CD4-positive, CD25-positive, alpha-beta regulatory T cell (primary cell): ENCODE data around the gene TWIST2. TPM values are rescaled to one million over a fixed set of nuclear protein-coding genes. Genes with fewer than 3 reads are reported as not detected.

Source experiments
- ATAC-seq, 2 donors: fragments of 150-1000 bp; cut with Tn5 transposase; one replicate each; pipeline ENCODE4 v1.10.0; 2021; ENCODE audit warnings: low read depth in 2 of 2, moderate number of reproducible peaks in 2 of 2, moderate library complexity in 1 of 2
- DNase-seq, 3 donors: peaks; one replicate each; pipeline versions ENCODE4 v3.0.0 to v3.0.0-alpha.2; 2012 to 2022; ENCODE audit warnings: mixed read lengths in 1 of 3
- H3K27ac ChIP-seq: one replicate; pipeline ENCODE4 v1.7.0; 2013; ENCODE audit warnings: mild to moderate bottlenecking, low read length; ENCODE audit not compliant: insufficient read depth, poor library complexity, severe bottlenecking
- H3K27me3 ChIP-seq: one replicate; pipeline ENCODE4 v1.7.0; 2013; ENCODE audit warnings: low read length; ENCODE audit not compliant: control insufficient read depth, insufficient read depth
- H3K36me3 ChIP-seq: one replicate; pipeline ENCODE4 v1.7.0; 2013; ENCODE audit warnings: mild to moderate bottlenecking, low read length, moderate library complexity; ENCODE audit not compliant: control insufficient read depth, insufficient read depth
- H3K4me1 ChIP-seq: 2 replicates; pipeline ENCODE4 v1.7.0; 2013; ENCODE audit warnings: mild to moderate bottlenecking, low read length; ENCODE audit not compliant: insufficient read depth, control insufficient read depth, poor library complexity, severe bottlenecking
- H3K4me3 ChIP-seq: one replicate; pipeline ENCODE4 v1.7.0; 2013; ENCODE audit warnings: low read depth, mild to moderate bottlenecking, low read length, moderate library complexity
- H3K9me3 ChIP-seq, 2 experiments: 1 replicate in 1 of 2; 2 replicates in 1 of 2; pipeline ENCODE4 v1.7.0; 2013; ENCODE audit warnings: low read length in 2 of 2, mild to moderate bottlenecking in 1 of 2, moderate library complexity in 1 of 2; ENCODE audit not compliant: control insufficient read depth in 2 of 2
- H3K27ac Mint-ChIP-seq, 3 donors: one replicate each; pipeline ENCODE4 v1.8.0; 2020 to 2022; ENCODE audit warnings: mild to moderate bottlenecking in 3 of 3, mixed read lengths in 3 of 3, moderate library complexity in 2 of 3
- H3K27me3 Mint-ChIP-seq: one replicate; pipeline ENCODE4 v1.8.0; 2022; ENCODE audit warnings: mild to moderate bottlenecking, mixed read lengths
- H3K36me3 Mint-ChIP-seq: one replicate; pipeline ENCODE4 v1.8.0; 2020; ENCODE audit warnings: mixed read lengths
- H3K4me1 Mint-ChIP-seq, 4 donors: one replicate each; pipeline ENCODE4 v1.8.0; 2020 to 2022; ENCODE audit warnings: mixed read lengths in 4 of 4, mild to moderate bottlenecking in 1 of 4
- H3K4me3 Mint-ChIP-seq, 4 donors: one replicate each; pipeline ENCODE4 v1.8.0; 2020 to 2022; ENCODE audit warnings: mild to moderate bottlenecking in 4 of 4, mixed read lengths in 4 of 4, moderate library complexity in 3 of 4
- H3K9me3 Mint-ChIP-seq, 7 donors: one replicate each; pipeline ENCODE4 v1.8.0; 2020 to 2022; ENCODE audit warnings: mixed read lengths in 7 of 7, mild to moderate bottlenecking in 3 of 7, moderate library complexity in 2 of 7
- polyA plus RNA-seq, 4 donors: library from polyadenylated mRNA; unstranded; fragments of 300-500 nt; fragmentation: Illumina TruSeq; gene quantifications; one replicate each; pipeline ENCODE4 v1.2.3, GENCODE V29; 2021
- total RNA-seq: library from RNA; stranded (reverse); gene quantifications from one replicate; pipeline ENCODE4 v1.2.3, GENCODE V29; 2022

Gene TWIST2
- total and polyA plus RNA-seq, 5 donors from 2014 or later = not detected

DNA sequence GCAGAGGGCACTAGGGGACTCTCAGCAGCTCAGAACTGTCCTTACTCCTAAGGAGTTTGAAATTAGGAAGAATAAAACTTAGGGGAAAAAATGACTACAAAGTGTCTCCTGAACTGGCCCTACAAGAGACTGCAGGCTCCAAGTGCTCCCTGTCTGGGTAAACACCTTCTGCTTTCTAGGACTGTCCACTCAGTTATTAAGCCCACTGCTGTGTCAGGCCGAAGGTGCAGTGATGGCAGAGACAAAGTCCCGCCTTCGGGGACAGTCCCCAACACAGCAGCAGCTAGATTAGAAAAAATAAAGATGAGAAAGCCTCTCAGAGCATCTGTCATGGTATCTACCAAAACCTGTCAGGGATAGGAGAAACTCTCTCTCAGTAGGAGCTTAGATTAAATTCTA, 28.3 kb downstream of the TWIST2 start:
- H3K9me3 ChIP-seq = no peaks in the 10 kb centered on the region
- no peaks in the 10 kb centered on the region for H3K4me1 ChIP-seq
- H3K4me1 Mint-ChIP-seq = no peaks in the 10 kb centered on the region
- peaks cover 6% of the 10 kb centered on the region for H3K27me3 Mint-ChIP-seq
- no peak overlapping the region for H3K27ac ChIP-seq
- ATAC-seq = no peak
- no peak for DNase-seq
- H3K27ac Mint-ChIP-seq = peak overlapping the region in 1 of 3 donors; percentile 54
- no peaks in the 10 kb centered on the region for H3K27me3 ChIP-seq
- no peak overlapping the region for H3K4me3 ChIP-seq
- peaks cover 0 to 5% (median 1%) of the 10 kb centered on the region in 7 donors for H3K9me3 Mint-ChIP-seq
- H3K36me3 ChIP-seq = no peaks in the 10 kb centered on the region
- no peak overlapping the region for H3K4me3 Mint-ChIP-seq
- no peaks in the 10 kb centered on the region for H3K36me3 Mint-ChIP-seq

- H3K4me3 ChIP-seq = no peak overlapping the region
- Mint-ChIP-seq H3K9me3 (peaks cover 0 to 5% (median 0%) of the 10 kb centered on the region in 7 donors), H3K27me3 (peaks cover 1% of the 10 kb centered on the region), H3K36me3 (no peaks in the 10 kb centered on the region), H3K4me3 (no peak overlapping the region), H3K4me1 (no peaks in the 10 kb centered on the region), H3K27ac (no peak overlapping the region)
- no peak for ATAC-seq
- H3K9me3 ChIP-seq = no peaks in the 10 kb centered on the region
- no peaks in the 10 kb centered on the region for H3K27me3 ChIP-seq
- H3K27ac ChIP-seq = no peak overlapping the region
- no peaks in the 10 kb centered on the region for H3K4me1 ChIP-seq
- DNase-seq = no peak
- H3K36me3 ChIP-seq = no peaks in the 10 kb centered on the region
Measured at GRCh38 chr2:238878051-238878735, 30.3 kb downstream of the TWIST2 start.

DNA sequence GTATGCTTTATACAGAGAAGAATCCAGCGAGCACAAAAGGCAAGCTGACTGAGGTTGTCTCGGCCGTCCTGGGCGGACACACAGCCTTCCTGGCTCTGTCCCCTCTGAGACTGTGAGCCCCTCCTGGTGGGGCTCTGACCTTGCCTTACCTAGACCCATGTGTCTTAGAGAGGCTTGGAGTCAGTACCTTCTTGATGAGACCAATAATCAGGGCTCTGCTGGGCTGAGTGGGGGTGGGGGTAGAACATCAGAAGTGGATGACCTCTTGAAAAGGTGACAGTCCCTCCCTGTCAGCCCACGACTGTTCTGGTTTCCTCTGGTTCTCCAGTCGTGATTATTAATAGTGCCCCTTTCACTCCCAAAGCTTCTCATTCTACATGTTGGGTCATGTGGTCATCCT, 31.2 kb downstream of the TWIST2 start:
- H3K4me3 Mint-ChIP-seq = no peak overlapping the region
- no peaks in the 10 kb centered on the region for H3K4me1 ChIP-seq

GRCh38 chr2:238879621-238880377, 31.9 kb downstream of the TWIST2 start:
- Histone ChIP-seq H3K27me3 (no peaks in the 10 kb centered on the region), H3K4me1 (no peaks in the 10 kb centered on the region), H3K36me3 (no peaks in the 10 kb centered on the region), H3K9me3 (no peaks in the 10 kb centered on the region), H3K4me3 (no peak overlapping the region), H3K27ac (no peak overlapping the region)
- H3K4me3 Mint-ChIP-seq = no peak overlapping the region
- H3K36me3 Mint-ChIP-seq = no peaks in the 10 kb centered on the region
- peaks cover 0 to 5% (median 3%) of the 10 kb centered on the region in 7 donors for H3K9me3 Mint-ChIP-seq
- H3K27me3 Mint-ChIP-seq = peaks cover 4% of the 10 kb centered on the region
- no peaks in the 10 kb centered on the region for H3K4me1 Mint-ChIP-seq
- no peak for ATAC-seq
- no peak overlapping the region for H3K27ac Mint-ChIP-seq
- DNase-seq = peak in 1 of 3 donors; percentile 37

More for the DNA sequence above, 31.2 kb downstream of the TWIST2 start:
- Mint-ChIP-seq H3K36me3 (no peaks in the 10 kb centered on the region), H3K27me3 (peaks cover 4% of the 10 kb centered on the region), H3K27ac (peak overlapping the region in 1 of 3 donors; percentile 9), H3K9me3 (peaks cover 0 to 5% (median 3%) of the 10 kb centered on the region in 7 donors), H3K4me1 (no peaks in the 10 kb centered on the region)
- DNase-seq = no peak
- no peak overlapping the region for H3K4me3 ChIP-seq
- no peaks in the 10 kb centered on the region for H3K27me3 ChIP-seq
- H3K9me3 ChIP-seq = no peaks in the 10 kb centered on the region
- no peak overlapping the region for H3K27ac ChIP-seq
- H3K36me3 ChIP-seq = no peaks in the 10 kb centered on the region
- peak in 1 of 2 donors; percentile 25 for ATAC-seq

DNA sequence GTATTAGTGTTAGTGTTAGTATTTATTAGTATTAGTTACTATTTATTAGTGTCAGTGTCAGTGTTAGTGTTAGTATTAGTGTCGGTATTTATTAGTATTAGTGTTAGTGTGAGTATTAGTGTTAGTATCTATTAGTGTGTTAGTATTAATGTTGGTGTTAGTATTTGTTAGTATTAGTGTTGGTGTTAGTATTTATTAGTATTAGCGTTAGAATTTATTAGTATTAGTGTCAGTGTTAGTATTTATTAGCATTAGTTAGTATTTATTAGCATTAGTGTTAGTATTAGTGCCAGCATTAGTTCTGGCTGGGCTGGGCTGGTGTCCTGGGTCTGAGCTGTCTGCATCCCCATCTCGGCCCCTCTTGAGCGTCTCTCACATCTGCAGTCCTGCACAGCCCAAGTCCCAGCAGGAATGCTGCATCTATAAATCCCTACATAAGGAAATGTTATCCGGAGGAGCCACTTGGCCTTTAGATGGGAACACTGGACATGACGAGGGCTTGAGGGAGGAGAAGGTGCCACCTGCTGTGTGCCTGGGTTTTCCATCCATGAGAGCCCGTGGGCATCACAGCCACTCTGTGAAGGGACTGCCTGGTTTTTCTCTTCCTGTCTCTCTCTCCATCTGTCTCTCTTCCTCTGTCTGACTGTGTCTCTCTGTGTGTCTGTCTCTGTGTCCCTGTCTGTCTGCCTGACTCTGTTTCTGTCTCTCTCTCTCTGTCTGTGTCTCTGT, 33.6 kb downstream of the TWIST2 start:
- Histone ChIP-seq H3K4me3 (no peak overlapping the region), H3K27ac (no peak overlapping the region), H3K9me3 (no peaks in the 10 kb centered on the region), H3K4me1 (no peaks in the 10 kb centered on the region), H3K27me3 (no peaks in the 10 kb centered on the region), H3K36me3 (no peaks in the 10 kb centered on the region)
- H3K4me1 Mint-ChIP-seq = no peaks in the 10 kb centered on the region
- H3K27ac Mint-ChIP-seq = no peak overlapping the region
- peaks cover 4% of the 10 kb centered on the region for H3K27me3 Mint-ChIP-seq
- no peak overlapping the region for H3K4me3 Mint-ChIP-seq
- ATAC-seq (no peak), DNase-seq (peak in 1 of 3 donors; percentile 41)
- H3K9me3 Mint-ChIP-seq = peaks cover 0 to 5% (median 1%) of the 10 kb centered on the region in 7 donors
- H3K36me3 Mint-ChIP-seq = no peaks in the 10 kb centered on the region

DNA sequence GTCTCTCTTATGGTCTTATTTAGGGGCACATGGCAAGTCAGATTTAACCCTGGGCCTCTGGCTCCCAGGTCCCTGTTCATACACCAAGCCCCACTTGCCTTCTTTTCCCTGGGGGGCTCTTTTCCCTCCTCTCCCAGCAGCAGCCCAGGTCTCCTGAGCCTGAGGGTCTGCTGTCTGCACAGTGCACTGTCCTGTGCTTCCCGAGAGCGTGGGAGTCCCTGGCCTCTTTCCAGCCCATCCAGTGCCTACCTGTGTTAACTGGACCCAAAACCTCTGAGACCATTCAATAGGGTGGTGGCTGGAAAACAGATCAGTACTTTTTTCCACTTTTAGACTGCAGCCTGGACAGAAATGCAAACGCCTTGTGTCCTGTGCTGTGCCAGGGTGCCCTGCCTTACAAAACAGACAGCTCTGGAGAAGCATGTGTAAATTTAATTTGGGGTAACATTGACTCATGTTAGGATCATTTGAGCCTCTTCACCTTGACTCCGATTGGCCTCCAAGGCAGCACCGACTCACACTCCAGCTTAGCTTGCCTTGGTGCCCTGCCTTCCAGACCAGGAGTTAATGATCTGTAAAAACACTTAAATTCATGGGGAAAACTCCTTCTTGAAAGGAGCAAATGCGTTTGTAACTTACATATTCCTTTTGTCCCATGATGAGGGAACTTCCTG, 34.3 kb downstream of the TWIST2 start:
- no peaks in the 10 kb centered on the region for H3K4me1 ChIP-seq
- H3K36me3 ChIP-seq = no peaks in the 10 kb centered on the region
- Mint-ChIP-seq H3K27ac (no peak overlapping the region), H3K27me3 (peaks cover 4% of the 10 kb centered on the region), H3K4me1 (no peaks in the 10 kb centered on the region), H3K4me3 (no peak overlapping the region), H3K36me3 (no peaks in the 10 kb centered on the region), H3K9me3 (peaks cover 0 to 3% (median 0%) of the 10 kb centered on the region in 7 donors)
- H3K4me3 ChIP-seq = no peak overlapping the region
- no peaks in the 10 kb centered on the region for H3K27me3 ChIP-seq
- no peaks in the 10 kb centered on the region for H3K9me3 ChIP-seq
- no peak for ATAC-seq
- H3K27ac ChIP-seq = no peak overlapping the region
- DNase-seq = no peak

DNA sequence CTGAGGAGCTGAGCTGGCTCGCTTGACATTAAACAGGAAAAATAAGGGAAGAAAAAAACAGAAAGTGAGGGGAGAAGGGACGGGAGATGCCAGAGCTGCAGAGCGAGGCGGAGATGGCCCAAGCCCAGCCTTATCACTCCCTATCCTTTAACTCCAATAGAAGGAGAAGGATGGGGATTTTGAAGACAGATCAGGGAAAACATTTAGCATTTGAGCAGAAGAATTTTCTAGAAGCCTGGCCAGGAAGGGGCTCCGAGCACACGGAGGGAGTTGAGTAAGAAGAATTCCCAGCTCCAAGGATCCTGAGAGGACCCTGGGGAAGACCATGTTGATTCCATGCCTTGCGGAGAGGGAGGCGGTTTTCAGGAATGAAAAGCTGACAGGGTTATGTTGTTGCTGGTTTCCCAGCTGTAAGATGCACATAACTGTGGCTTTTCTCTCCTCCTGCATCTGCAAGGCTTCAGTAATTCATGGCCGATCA, 35.6 kb downstream of the TWIST2 start:
- Histone ChIP-seq H3K9me3 (no peaks in the 10 kb centered on the region), H3K27ac (no peak overlapping the region), H3K4me3 (no peak overlapping the region), H3K36me3 (no peaks in the 10 kb centered on the region), H3K4me1 (no peaks in the 10 kb centered on the region), H3K27me3 (no peaks in the 10 kb centered on the region)
- peaks cover 4% of the 10 kb centered on the region for H3K27me3 Mint-ChIP-seq
- ATAC-seq (no peak), DNase-seq (no peak)
- H3K36me3 Mint-ChIP-seq = no peaks in the 10 kb centered on the region
- H3K4me1 Mint-ChIP-seq = no peaks in the 10 kb centered on the region
- peaks cover 0 to 3% (median 0%) of the 10 kb centered on the region in 7 donors for H3K9me3 Mint-ChIP-seq
- H3K27ac Mint-ChIP-seq = no peak overlapping the region
- no peak overlapping the region for H3K4me3 Mint-ChIP-seq
